OCI-LY7 (cell line): ENCODE data around the gene LRRC8C. TPM values are rescaled to one million over a fixed set of nuclear protein-coding genes. Genes with fewer than 3 reads are reported as not detected.
A peak's percentile ranks its signal among the peaks of the same experiment; 100 is the strongest.

Source experiments
- BruUV-seq: library from RNA; stranded (reverse); fragments of 400-500 nt; replicated peaks from 2 replicates; lab custom pipeline; 2021; lab: Mats Ljungman, UMichigan
- CTCF ChIA-PET: fragments of 300-600 bp; sonication (Branson Sonifier 250); formaldehyde crosslinking; loops from one replicate; lab custom pipeline; 2022; ENCODE audit warnings: antibody characterized with exemption; ENCODE audit not compliant: unreplicated experiment; lab: Charles Lee
- POLR2A ChIA-PET: fragments of 300-600 bp; sonication (Branson Sonifier 250); formaldehyde crosslinking; loops from one replicate; lab custom pipeline; 2022; ENCODE audit warnings: antibody characterized with exemption; lab: Charles Lee
- DNase-seq: peaks from one replicate; pipeline ENCODE4 v3.0.0-alpha.2; 2015; ENCODE audit warnings: low spot score
- H2AFZ ChIP-seq: fragments of 200-600 bp; sonication (generic), shearing (Covaris generic); 2 replicates; pipeline ENCODE4 v1.6.1; 2014; ENCODE audit warnings: mild to moderate bottlenecking, antibody characterized with exemption, low read length, moderate library complexity
- H3K27ac ChIP-seq: fragments of 200-600 bp; sonication (generic); 2 replicates; pipeline ENCODE4 v1.5.1; 2014; ENCODE audit warnings: mixed run types, low read depth, mild to moderate bottlenecking, moderate library complexity, low read length, inconsistent platforms; ENCODE audit not compliant: poor library complexity, severe bottlenecking
- H3K36me3 ChIP-seq: fragments of 200-600 bp; sonication (generic); 2 replicates; pipeline ENCODE4 v1.6.1; 2014; ENCODE audit warnings: mild to moderate bottlenecking, antibody characterized with exemption, low read length, moderate library complexity, mixed read lengths; ENCODE audit not compliant: insufficient read depth
- H3K4me1 ChIP-seq: fragments of 200-600 bp; sonication (generic); 2 replicates; pipeline ENCODE4 v1.5.1; 2014; ENCODE audit warnings: mild to moderate bottlenecking, low read length; ENCODE audit not compliant: insufficient read depth, poor library complexity, severe bottlenecking
- H3K4me2 ChIP-seq: fragments of 200-600 bp; sonication (generic); 2 replicates; pipeline ENCODE4 v1.6.1; 2014; ENCODE audit warnings: mild to moderate bottlenecking, low read length
- H3K4me3 ChIP-seq: fragments of 200-600 bp; sonication (generic); 2 replicates; pipeline ENCODE4 v1.5.1; 2014; ENCODE audit warnings: mild to moderate bottlenecking, low read depth, low read length; ENCODE audit not compliant: poor library complexity, severe bottlenecking
- H3K79me2 ChIP-seq: fragments of 200-600 bp; sonication (generic); 2 replicates; pipeline ENCODE4 v1.6.1; 2016; ENCODE audit warnings: low read depth, mild to moderate bottlenecking, low read length, moderate library complexity, mixed read lengths; ENCODE audit not compliant: insufficient read depth
- H3K9me2 ChIP-seq: fragments of 200-600 bp; sonication (generic); 2 replicates; pipeline ENCODE4 v1.6.1; 2016; ENCODE audit warnings: mild to moderate bottlenecking, low read length, mixed read lengths; ENCODE audit not compliant: insufficient read depth
- H3K9me3 ChIP-seq: fragments of 200-600 bp; sonication (generic); 2 replicates; pipeline ENCODE4 v1.6.1; 2014; ENCODE audit warnings: mild to moderate bottlenecking, mixed run types, low read length, mixed read lengths
- H4K20me1 ChIP-seq: fragments of 200-600 bp; sonication (generic); 2 replicates; pipeline ENCODE4 v1.6.1; 2014; ENCODE audit warnings: mild to moderate bottlenecking, antibody characterized with exemption, low read length, moderate library complexity, mixed read lengths; ENCODE audit not compliant: insufficient read depth
- EZH2phosphoT487 ChIP-seq: fragments of 200-600 bp; sonication (generic); IDR thresholded peaks from 2 replicates; pipeline ENCODE4 v1.6.1; 2018; ENCODE audit warnings: low read depth, borderline replicate concordance, mild to moderate bottlenecking, mixed run types, antibody characterized with exemption, low read length, moderate library complexity, mixed read lengths
- intact Hi-C: fragments of 100-400 bp; cut with micrococcal nuclease; formaldehyde crosslinking; loops from one replicate; pipeline ENCODE4 v1.10.0; 2022; ENCODE audit not compliant: unreplicated experiment
- total RNA-seq, 2 experiments: library from RNA; depleted of rRNA in 1 of 2; stranded (reverse); fragments of >200 nt in 1 of 2; shearing (Covaris generic) in 1 of 2; gene quantifications; 2 replicates each; pipeline ENCODE4 v1.2.3, GENCODE V29; 2014 to 2022
- TF ChIP-seq, protein P1 (sequence below): fragments of 200-600 bp; sonication (generic); conservative IDR thresholded peaks from 2 replicates; pipeline ENCODE4 v1.5.1; 2014; ENCODE audit warnings: mild to moderate bottlenecking, antibody characterized with exemption, low read length, moderate library complexity, mixed read lengths

LRRC8C gene
- total RNA-seq, 2 experiments from 2014 or later = 6.0 to 9.0 TPM

- no peak for DNase-seq
- no peaks in the 10 kb centered on the region for H4K20me1 ChIP-seq
- no peaks in the 10 kb centered on the region for H3K9me2 ChIP-seq
- no peaks in the 10 kb centered on the region for H3K4me1 ChIP-seq
- ChIA-PET CTCF (no interaction called here), POLR2A (no interaction called here)
- TF ChIP-seq, protein P1, sequence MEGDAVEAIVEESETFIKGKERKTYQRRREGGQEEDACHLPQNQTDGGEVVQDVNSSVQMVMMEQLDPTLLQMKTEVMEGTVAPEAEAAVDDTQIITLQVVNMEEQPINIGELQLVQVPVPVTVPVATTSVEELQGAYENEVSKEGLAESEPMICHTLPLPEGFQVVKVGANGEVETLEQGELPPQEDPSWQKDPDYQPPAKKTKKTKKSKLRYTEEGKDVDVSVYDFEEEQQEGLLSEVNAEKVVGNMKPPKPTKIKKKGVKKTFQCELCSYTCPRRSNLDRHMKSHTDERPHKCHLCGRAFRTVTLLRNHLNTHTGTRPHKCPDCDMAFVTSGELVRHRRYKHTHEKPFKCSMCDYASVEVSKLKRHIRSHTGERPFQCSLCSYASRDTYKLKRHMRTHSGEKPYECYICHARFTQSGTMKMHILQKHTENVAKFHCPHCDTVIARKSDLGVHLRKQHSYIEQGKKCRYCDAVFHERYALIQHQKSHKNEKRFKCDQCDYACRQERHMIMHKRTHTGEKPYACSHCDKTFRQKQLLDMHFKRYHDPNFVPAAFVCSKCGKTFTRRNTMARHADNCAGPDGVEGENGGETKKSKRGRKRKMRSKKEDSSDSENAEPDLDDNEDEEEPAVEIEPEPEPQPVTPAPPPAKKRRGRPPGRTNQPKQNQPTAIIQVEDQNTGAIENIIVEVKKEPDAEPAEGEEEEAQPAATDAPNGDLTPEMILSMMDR = no peak
- no peak for TF ChIP-seq EZH2phosphoT487
- no peak overlapping the region for H3K4me2 ChIP-seq
- no TSS peak for BruUV-seq
- intact Hi-C loops = no loop called here
- H3K27ac ChIP-seq = no peak overlapping the region
- H3K4me3 ChIP-seq = no peak overlapping the region
- no peaks in the 10 kb centered on the region for H3K9me3 ChIP-seq
- no peaks in the 10 kb centered on the region for H3K79me2 ChIP-seq
- no peaks in the 10 kb centered on the region for H3K36me3 ChIP-seq
- H2AFZ ChIP-seq = no peak overlapping the region
These were observed 113.7 kb downstream of the LRRC8C start for GRCh38 chr1:89746424-89747149.

DNA sequence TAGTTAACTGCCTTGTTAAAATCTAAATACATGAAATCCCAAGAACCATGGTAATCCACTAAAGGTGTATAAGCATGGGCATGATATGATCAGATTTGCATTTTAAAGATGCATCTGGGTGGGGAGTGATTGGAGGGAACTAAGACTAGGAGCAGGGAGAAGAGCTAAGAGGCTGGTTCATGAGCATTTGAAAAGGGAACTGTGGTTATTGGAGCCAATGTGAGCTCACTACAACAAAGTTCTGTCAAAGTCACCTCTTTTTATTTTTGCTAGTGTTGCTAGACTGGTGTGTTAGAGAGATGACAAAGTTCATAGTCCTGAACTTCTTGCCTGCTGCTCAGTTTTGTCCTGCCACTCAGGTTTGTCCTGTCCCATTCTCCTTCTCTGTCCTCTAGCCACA is 120.8 kb downstream of the LRRC8C start:
- Histone ChIP-seq H2AFZ (no peak overlapping the region), H3K4me2 (no peak overlapping the region), H3K27ac (no peak overlapping the region), H3K9me2 (no peaks in the 10 kb centered on the region), H3K79me2 (no peaks in the 10 kb centered on the region), H3K4me3 (no peak overlapping the region), H3K9me3 (no peaks in the 10 kb centered on the region), H3K4me1 (peaks cover 16% of the 10 kb centered on the region), H4K20me1 (no peaks in the 10 kb centered on the region), H3K36me3 (no peaks in the 10 kb centered on the region)
- no peak for DNase-seq
- ChIA-PET CTCF (no interaction called here), POLR2A (interaction anchor here (0.6 to 1.9 kb wide), 4 partner anchors 35 to 88 kb away, joined by 3 to 5 read pairs (median 4); no protein-coding TSS in a partner anchor)
- intact Hi-C loops = no loop called here
- no peak for TF ChIP-seq EZH2phosphoT487
- TF ChIP-seq, protein P1 = no peak
- BruUV-seq = no TSS peak

GRCh38 chr1:89754518-89754917 is 121.6 kb downstream of the LRRC8C start:
- intact Hi-C loops = no loop called here
- peak; percentile 14 for DNase-seq
- TF ChIP-seq, protein P1 = no peak
- TF ChIP-seq EZH2phosphoT487 = no peak
- no peaks in the 10 kb centered on the region for H3K9me3 ChIP-seq
- H2AFZ ChIP-seq = peak overlapping the region; percentile 6; the same call in 1 of the 2 replicates
- no peak overlapping the region for H3K27ac ChIP-seq
- H3K4me1 ChIP-seq = peaks cover 16% of the 10 kb centered on the region
- H3K9me2 ChIP-seq = no peaks in the 10 kb centered on the region
- H3K79me2 ChIP-seq = no peaks in the 10 kb centered on the region
- no peak overlapping the region for H3K4me3 ChIP-seq
- no peak overlapping the region for H3K4me2 ChIP-seq
- H3K36me3 ChIP-seq = no peaks in the 10 kb centered on the region
- ChIA-PET CTCF (no interaction called here), POLR2A (interaction anchor here (1.9 kb wide), 1 partner anchor 35 kb away, joined by 4 read pairs; no protein-coding TSS in a partner anchor)
- BruUV-seq = no TSS peak
- H4K20me1 ChIP-seq = no peaks in the 10 kb centered on the region
